Hepatocyte (in vitro differentiated cells): ENCODE results near the gene CDC42BPG.

ENCODE experiments used
- CTCF ChIP-seq: fragments of 200-600 bp; sonication (generic); IDR thresholded peaks from 2 replicates; pipeline ENCODE4 v1.5.1; 2016; ENCODE audit warnings: antibody characterized with exemption, mild to moderate bottlenecking; ENCODE audit not compliant: poor library complexity
- EZH2phosphoT487 ChIP-seq: fragments of 200-600 bp; sonication (generic); IDR thresholded peaks from one replicate; pipeline ENCODE4 v1.6.1; 2018; ENCODE audit warnings: antibody characterized with exemption, mild to moderate bottlenecking, low read depth, moderate library complexity; ENCODE audit not compliant: unreplicated experiment, severe bottlenecking

GRCh38 chr11:64794526-64794925, 49.9 kb downstream of the CDC42BPG start:
- no peak for TF ChIP-seq CTCF
- TF ChIP-seq EZH2phosphoT487, result no peak
